Spleen (tissue), 11 donors: ENCODE results near the gene ADAMTS17. TPM values are rescaled to one million over a fixed set of nuclear protein-coding genes. Genes with fewer than 3 reads are reported as not detected.

Experiments used
- DNase-seq: peaks from one replicate; pipeline ENCODE4 v3.0.0-alpha.2; 2020
- H3K27ac ChIP-seq, 8 donors: fragments of 200-600 bp; sonication (generic) in 7 of 8; 1 replicate in 4 of 8; 2 replicates in 4 of 8; pipeline versions ENCODE4 v1.5.0 to v1.8.0; 2016 to 2021; ENCODE audit warnings: inconsistent platforms in 4 of 8, mild to moderate bottlenecking in 4 of 8, moderate library complexity in 1 of 8
- H3K27me3 ChIP-seq, 7 donors: fragments of 200-600 bp; sonication (generic) in 6 of 7; replicated peaks in 1 of 7; 1 replicate in 4 of 7; 2 replicates in 3 of 7; pipeline versions ENCODE4 v1.5.0 to v1.8.0; 2016 to 2021; ENCODE audit warnings: inconsistent platforms in 3 of 7, mild to moderate bottlenecking in 1 of 7
- H3K36me3 ChIP-seq, 6 donors: fragments of 200-600 bp; sonication (generic) in 5 of 6; 1 replicate in 4 of 6; 2 replicates in 2 of 6; pipeline versions ENCODE4 v1.5.0 to v1.8.0; 2016 to 2021; ENCODE audit warnings: inconsistent platforms in 2 of 6
- H3K4me1 ChIP-seq, 6 donors: fragments of 200-600 bp; sonication (generic) in 5 of 6; 1 replicate in 3 of 6; 2 replicates in 3 of 6; pipeline versions ENCODE4 v1.5.0 to v1.8.0; 2016 to 2021; ENCODE audit warnings: inconsistent platforms in 3 of 6
- H3K4me3 ChIP-seq, 8 donors: fragments of 200-600 bp; sonication (generic) in 7 of 8; 1 replicate in 4 of 8; 2 replicates in 4 of 8; pipeline versions ENCODE4 v1.5.0 to v1.8.0; 2016 to 2021; ENCODE audit warnings: inconsistent platforms in 4 of 8, mild to moderate bottlenecking in 4 of 8, moderate library complexity in 2 of 8
- H3K9me3 ChIP-seq, 8 donors: fragments of 200-600 bp; sonication (generic) in 7 of 8; 1 replicate in 4 of 8; 2 replicates in 4 of 8; pipeline versions ENCODE4 v1.5.0 to v1.8.0; 2016 to 2021; ENCODE audit warnings: inconsistent platforms in 4 of 8
- CTCF ChIP-seq, 11 experiments: fragments of 200-600 bp in 7 of 11; fragments of 450-650 bp in 4 of 11; sonication (generic) in 4 of 11; IDR thresholded peaks in 8 of 11; conservative IDR thresholded peaks in 3 of 11; 1 replicate in 7 of 11; 2 replicates in 4 of 11; pipeline versions ENCODE4 v1.4.0 to v1.8.0; 2016 to 2021; ENCODE audit warnings: antibody characterized with exemption in 11 of 11, inconsistent platforms in 4 of 11, mild to moderate bottlenecking in 1 of 11
- POLR2A ChIP-seq, 3 donors: fragments of 450-650 bp; IDR thresholded peaks; one replicate each; pipeline ENCODE4 v1.5.1; 2017; ENCODE audit warnings: antibody characterized with exemption in 3 of 3, mild to moderate bottlenecking in 1 of 3
- POLR2AphosphoS5 ChIP-seq, 3 donors: sonication (generic); formaldehyde crosslinking; IDR thresholded peaks; one replicate each; pipeline ENCODE4 v1.5.1; 2017; ENCODE audit warnings: antibody characterized with exemption in 3 of 3
- WGBS, 5 donors: extraction: QIAGEN DNeasy Blood & Tissue Kit in 3 of 5; methylation state at CpG; one replicate each; pipeline versions ENCODE4 v1.1.5 to v1.1.7; 2013 to 2018; 5-methylcytosine and 5-hydroxymethylcytosine counted together
- intact Hi-C: fragments of 100-400 bp; cut with DNase I; formaldehyde crosslinking; loops from one replicate; pipeline ENCODE4 v1.15.0; 2023; ENCODE audit warnings: low total_unique reads
- polyA plus RNA-seq, 3 donors: library from polyadenylated mRNA; stranded (reverse); fragments of 200-250 nt; gene quantifications; one replicate each; pipeline ENCODE4 v1.2.1, GENCODE V29; 2013
- total RNA-seq, 7 donors: library from RNA; depleted of rRNA in 3 of 7; stranded (reverse); fragments of >200 nt in 3 of 7; fragmentation: NEBNext Ultra II Directional in 4 of 7; extraction: Animal tissue kit (Norgen Biotek cat#: 25700) in 4 of 7; gene quantifications; one replicate each; pipeline versions ENCODE4 v1.1.0 to v1.2.1, GENCODE V29; 2016 to 2021
- donor health status: healthy with polysubstance abuse.
- donor health status: DM: no; HTN: no; CAD: no; lungs with moderate emphysema.
- donor health status: DM: no; HTN: no; CAD: no.
- donor health status: Bipolar disorder and iron deficiency.
- donor health status: healthy.
- donor health status: DM: no; HTN: no; CAD: no.
- donor health status: DM: yes; HTN: yes; CAD: no.

The ADAMTS17 gene
- total and polyA plus RNA-seq, 10 donors: 0.21 to 13.2 (median 5.8) TPM

- DNase-seq: no peak
- WGBS, 5 donors: 95 to 100% (median 99%) methylated on average over 3 of the region's 3 CpGs
- Histone ChIP-seq H3K4me3 (no peak overlapping the region), H3K27me3 (no peaks in the 10 kb centered on the region), H3K27ac (no peak overlapping the region), H3K36me3 (no peaks in the 10 kb centered on the region), H3K9me3 (peaks cover 0 to 16% (median 0%) of the 10 kb centered on the region in 8 donors), H3K4me1 (no peaks in the 10 kb centered on the region)
- TF ChIP-seq POLR2AphosphoS5 (IDR thresholded peaks at IDR 0.05) (no peak), POLR2A (IDR thresholded peaks at IDR 0.05) (no peak), CTCF (IDR thresholded peaks at IDR 0.05 in 8 of 11, conservative IDR thresholded peaks at IDR 0.05 in 3 of 11) (no peak)
- intact Hi-C loops: no loop called here
Observed at GRCh38 chr15:100016632-100017031, 325.1 kb downstream of the ADAMTS17 start.

- no peaks in the 10 kb centered on the region for H3K27me3 ChIP-seq
- H3K9me3 ChIP-seq: peaks cover 0 to 6% (median 0%) of the 10 kb centered on the region in 8 donors
- no peak overlapping the region for H3K27ac ChIP-seq
- 68 to 85% (median 78%) methylated on average over 1 of the region's 1 CpG for WGBS, 5 donors
- no peaks in the 10 kb centered on the region for H3K4me1 ChIP-seq
- no peaks in the 10 kb centered on the region for H3K36me3 ChIP-seq
- no peak for TF ChIP-seq POLR2A (IDR thresholded peaks at IDR 0.05)
- TF ChIP-seq POLR2AphosphoS5 (IDR thresholded peaks at IDR 0.05): no peak
- TF ChIP-seq CTCF (IDR thresholded peaks at IDR 0.05 in 8 of 11, conservative IDR thresholded peaks at IDR 0.05 in 3 of 11): no peak
- DNase-seq: no peak
- intact Hi-C loops: no loop called here
- no peak overlapping the region for H3K4me3 ChIP-seq
Observed at GRCh38 chr15:100011235-100011634, 330.5 kb downstream of the ADAMTS17 start.

GRCh38 chr15:100009372-100009771 lies 332.4 kb downstream of the ADAMTS17 start:
- WGBS, 5 donors: 89 to 96% (median 91%) methylated on average over 7 of the region's 7 CpGs
- DNase-seq: no peak
- TF ChIP-seq CTCF (IDR thresholded peaks at IDR 0.05 in 8 of 11, conservative IDR thresholded peaks at IDR 0.05 in 3 of 11) (no peak), POLR2AphosphoS5 (IDR thresholded peaks at IDR 0.05) (no peak), POLR2A (IDR thresholded peaks at IDR 0.05) (no peak)
- Histone ChIP-seq H3K27ac (no peak overlapping the region), H3K4me3 (no peak overlapping the region), H3K4me1 (no peaks in the 10 kb centered on the region), H3K27me3 (no peaks in the 10 kb centered on the region), H3K36me3 (no peaks in the 10 kb centered on the region), H3K9me3 (peaks cover 0 to 6% (median 0%) of the 10 kb centered on the region in 8 donors)
- intact Hi-C loops: no loop called here

DNA sequence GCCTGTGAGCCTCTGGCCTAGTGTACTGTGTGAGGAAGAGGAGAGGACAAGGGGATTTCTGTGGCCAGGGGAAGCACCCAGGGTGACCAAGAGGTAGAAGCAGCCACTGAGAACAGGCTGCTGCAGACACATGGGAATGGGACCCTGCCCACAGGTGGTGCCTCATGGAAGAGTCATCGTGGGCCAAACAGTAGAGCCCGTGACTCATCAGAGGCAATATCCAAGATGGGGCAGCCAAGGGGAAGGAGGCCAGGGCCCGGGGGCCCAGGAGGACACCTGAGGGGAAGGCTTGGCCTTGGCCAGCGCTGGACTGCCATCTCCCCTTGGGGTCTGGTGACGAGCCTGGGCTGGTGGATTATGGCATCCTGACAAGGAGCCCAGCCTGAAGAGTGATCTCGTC lies 333.5 kb downstream of the ADAMTS17 start:
- no peaks in the 10 kb centered on the region for H3K4me1 ChIP-seq
- TF ChIP-seq POLR2A (IDR thresholded peaks at IDR 0.05) (no peak), CTCF (IDR thresholded peaks at IDR 0.05 in 8 of 11, conservative IDR thresholded peaks at IDR 0.05 in 3 of 11) (no peak), POLR2AphosphoS5 (IDR thresholded peaks at IDR 0.05) (no peak)
- H3K27me3 ChIP-seq: no peaks in the 10 kb centered on the region
- H3K27ac ChIP-seq: no peak overlapping the region
- 80 to 91% (median 85%) methylated on average over 6 of the region's 6 CpGs for WGBS, 5 donors
- intact Hi-C loops: no loop called here
- H3K9me3 ChIP-seq: peaks cover 0 to 5% (median 0%) of the 10 kb centered on the region in 8 donors
- no peak for DNase-seq
- no peak overlapping the region for H3K4me3 ChIP-seq
- no peaks in the 10 kb centered on the region for H3K36me3 ChIP-seq
